ENCODE results near the gene QRICH2.
"Not testable (repeated sequence)": the region's sequence is repeated elsewhere in the genome, so short reads cannot be mapped to it uniquely, and the experiment has no call there.

QRICH2 gene

GRCh38 chr17:76246080-76247066 is 61.7 kb downstream of the QRICH2 start:
- DNase-seq = peak; percentile 91

DNA sequence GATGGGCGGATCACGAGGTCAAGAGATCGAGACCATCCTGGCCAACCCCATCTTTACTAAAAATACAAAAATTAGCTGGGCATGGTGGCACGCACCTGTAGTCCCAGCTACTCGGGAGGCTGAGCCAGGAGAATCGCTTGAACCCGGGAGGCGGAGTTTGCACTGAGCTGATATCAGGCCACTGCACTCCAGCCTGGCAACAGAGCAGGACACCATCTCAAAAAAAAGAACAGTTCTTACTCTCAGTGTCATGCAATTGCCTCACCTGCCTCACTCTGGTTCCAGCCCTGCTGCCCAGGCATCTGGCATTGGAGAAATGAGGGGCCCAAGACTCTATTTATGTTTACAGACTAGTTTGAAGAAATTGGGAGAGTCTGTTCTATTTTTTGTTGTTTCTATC is 63.4 kb downstream of the QRICH2 start:
- DNase-seq = not testable (repeated sequence)

DNA sequence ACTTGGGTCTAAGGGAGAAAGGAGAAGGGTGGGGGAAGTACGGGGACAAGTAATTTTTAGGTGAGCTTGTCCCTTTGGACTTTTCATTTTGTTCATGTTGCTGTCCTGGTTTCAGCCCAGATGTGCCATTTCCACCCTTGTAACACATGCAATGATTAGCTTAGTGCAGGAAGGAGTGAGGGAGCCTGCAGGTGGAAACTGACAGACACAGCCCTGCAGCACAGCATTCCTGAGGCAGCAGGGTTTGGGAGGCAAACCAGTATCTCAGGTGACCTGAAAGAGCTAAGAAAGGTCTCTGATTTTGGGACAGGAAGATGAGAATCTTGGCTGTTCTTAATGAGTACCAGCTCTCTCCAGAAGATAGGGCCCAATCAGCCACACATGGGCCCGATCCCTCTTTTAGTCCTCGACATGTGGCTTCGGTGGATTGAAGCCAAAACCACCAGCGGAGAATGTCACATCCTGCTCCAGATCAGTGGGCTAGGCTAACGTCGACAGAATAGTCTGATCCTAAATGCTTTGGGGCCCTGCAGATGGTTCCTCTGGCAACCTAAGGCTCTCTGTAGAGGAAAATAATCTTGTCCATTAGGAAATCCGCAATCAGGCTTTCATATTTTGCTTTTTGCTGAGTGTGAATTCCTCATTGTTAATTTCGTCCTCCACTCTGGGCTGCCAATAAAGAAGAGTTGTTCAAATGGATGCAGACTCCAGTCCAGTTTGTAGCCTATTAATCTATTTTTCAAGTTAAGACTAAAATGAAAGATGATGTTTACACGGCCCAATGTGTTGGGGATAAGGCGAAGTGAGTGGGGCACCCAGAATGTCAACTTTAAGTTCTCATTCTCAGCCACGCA is 64.0 kb downstream of the QRICH2 start:
- peak; percentile 51 for DNase-seq

DNA sequence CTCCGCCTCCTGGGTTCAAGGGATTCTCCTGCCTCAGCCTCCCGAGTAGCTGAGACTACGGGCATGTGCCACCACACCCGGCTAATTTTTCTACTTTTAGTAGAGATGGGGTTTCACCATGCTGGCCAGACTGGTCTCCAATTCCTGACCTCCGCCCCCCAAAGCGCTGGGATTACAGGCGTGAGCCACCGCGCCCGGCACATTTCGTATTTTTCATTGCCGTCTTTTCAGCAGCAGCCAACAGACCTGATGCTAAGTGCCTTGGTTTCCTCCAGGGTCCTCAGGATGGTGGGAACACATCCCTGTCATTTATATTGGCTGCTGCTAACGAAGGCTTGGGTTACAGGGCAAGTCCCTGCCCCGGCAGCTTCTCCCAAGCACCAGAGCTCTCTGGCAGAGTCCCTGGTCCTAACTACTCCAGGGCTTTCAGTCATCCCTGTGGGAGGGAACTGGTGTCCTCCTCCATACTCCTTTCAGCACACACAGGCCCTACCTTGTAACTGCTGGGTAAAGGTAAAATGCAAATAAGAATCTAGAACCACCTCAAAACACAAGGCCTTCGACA is 66.3 kb downstream of the QRICH2 start:
- DNase-seq = no peak

- DNase-seq = no peak
Observed at GRCh38 chr17:76241204-76241538, 66.9 kb downstream of the QRICH2 start.

- DNase-seq = no peak
Observed at GRCh38 chr17:76240461-76241203, 67.4 kb downstream of the QRICH2 start, which contains the start of gene RNF157. Gene RNF157, minus strand, starts transcription at chr17:76240493. Its CDS starts 253 bp downstream, at chr17:76240240.

DNA sequence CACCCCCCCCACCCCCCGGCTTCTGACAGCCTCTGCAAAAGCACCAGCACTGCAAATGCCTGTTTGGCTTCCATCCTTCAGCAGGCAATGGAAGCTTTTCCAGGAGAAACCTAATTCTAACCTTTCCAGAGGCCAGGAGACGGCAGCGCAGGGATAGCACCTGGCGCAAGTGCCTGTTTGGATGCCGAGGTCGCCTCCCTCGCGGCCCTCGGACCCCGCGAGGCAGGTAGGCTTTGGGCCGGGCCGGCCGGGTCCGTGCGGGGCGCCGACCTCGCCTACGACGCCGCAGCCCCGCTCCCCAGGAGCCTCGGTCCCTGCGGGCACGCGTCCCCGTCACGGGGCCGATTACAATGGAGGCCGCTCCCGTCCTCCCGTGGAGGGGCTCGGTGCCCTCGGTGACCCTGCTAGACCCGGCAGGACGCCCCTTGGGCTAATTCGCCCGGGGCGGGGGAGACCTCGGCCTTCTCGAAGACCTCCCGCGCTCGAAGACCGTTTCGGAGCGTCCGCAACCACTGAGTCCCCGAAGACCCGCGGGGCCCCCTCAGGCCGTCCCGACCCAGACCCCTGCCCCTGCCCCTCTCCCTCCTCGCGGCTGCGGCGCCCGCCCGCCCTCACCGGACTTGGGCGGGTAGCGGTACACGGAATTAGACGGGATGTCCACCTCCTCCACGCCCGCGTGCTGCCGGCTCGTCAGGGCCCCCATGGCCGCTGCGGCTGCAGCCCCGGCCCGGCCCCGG is 68.4 kb downstream of the QRICH2 start:
- DNase-seq = no peak

- no peak for DNase-seq
Observed at GRCh38 chr17:76238847-76239537, 69.1 kb downstream of the QRICH2 start.

GRCh38 chr17:76237859-76238313 is 70.2 kb downstream of the QRICH2 start:
- DNase-seq = no peak

GRCh38 chr17:76236603-76237002 is 71.5 kb downstream of the QRICH2 start:
- no peak for DNase-seq

GRCh38 chr17:76235883-76236282 is 72.2 kb downstream of the QRICH2 start:
- no peak for DNase-seq

DNA sequence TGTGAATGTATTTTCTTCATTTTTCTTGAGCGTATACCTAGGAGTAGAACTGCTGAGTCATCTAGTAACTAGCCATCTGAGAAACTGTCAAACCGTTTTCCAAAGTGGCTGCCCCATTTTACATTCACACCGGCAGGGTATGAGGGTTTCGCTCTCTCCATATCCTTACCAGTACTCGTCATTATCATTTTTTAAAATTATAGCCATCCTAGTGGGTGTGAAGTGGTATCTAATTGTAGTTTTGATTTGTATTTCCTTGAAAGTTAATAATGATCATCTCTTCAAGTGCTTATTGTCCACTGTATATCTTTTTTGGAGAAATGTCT is 73.8 kb downstream of the QRICH2 start:
- DNase-seq = no peak

DNA sequence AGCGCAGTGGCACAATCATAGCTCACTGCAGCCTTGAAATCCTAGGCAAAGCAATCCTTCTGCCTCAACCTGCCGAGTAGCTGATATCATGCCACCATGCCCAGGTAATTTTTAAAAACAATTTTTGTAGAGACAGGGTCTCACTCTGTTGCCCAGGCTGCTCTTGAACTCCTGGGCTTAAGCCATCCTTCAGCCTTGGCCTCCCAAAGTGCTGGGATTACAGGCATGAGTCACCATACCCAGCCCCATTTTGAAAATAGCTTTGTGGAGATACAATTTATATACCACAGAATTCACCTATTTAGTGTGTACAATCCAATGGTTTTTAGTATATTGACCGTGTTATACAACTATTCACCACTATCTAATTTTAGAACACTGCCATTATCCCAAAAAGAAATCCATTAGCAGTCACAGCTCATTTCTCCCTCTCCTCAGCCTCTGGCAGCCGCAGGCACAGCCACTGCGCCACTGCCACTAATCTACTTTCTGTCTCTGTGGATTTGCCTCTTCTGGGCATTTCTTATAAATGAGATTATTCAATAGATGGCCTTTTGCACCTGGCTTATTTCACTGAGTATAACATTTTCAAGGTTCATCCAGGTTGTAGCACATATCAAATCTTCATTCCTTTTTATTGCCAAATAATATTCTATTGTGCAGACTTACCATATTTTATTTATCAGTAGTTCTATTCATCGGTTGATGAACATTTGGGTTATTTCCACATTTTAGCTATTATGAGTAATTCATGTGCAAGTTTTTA is 74.3 kb downstream of the QRICH2 start:
- no peak for DNase-seq

DNA sequence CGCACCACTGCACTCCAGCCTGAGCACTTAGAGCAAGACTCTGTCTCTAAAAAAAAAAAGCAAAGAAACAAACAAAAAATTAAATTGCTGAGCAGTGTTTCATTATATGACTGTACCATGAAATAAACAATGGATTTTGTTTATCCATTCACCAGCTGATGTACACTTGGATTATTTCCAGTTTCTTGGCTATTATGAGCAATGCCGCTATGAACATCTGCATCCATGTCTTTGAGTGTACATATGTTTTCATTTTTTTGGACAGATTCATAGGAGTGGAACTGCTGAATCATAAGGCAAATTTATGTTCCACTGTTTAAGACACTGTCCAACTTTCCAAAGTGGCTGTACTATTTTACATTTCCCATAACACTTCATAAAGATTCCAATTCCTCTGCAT is 75.7 kb downstream of the QRICH2 start:
- DNase-seq = no peak

DNA sequence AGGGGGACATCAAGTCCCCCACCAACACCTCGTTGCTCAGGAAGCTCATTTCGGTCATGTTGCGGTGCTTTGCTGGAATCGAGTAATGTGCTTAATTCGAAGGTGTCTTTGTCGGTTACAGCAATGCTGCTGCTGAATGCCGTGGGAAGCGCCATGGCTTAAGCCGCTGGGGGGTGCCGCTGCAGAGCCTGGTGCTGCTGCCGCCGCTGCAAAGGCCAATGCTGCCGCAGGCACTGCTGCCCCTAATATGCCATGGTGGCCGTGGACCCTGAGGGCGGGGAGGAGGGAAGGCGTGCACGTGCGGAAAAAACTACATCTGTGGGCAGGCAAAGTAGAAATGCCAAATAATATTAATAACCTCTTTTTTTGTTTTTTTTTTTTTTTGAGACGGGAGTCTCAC is 81.3 kb downstream of the QRICH2 start:
- DNase-seq = not testable (repeated sequence)

DNA sequence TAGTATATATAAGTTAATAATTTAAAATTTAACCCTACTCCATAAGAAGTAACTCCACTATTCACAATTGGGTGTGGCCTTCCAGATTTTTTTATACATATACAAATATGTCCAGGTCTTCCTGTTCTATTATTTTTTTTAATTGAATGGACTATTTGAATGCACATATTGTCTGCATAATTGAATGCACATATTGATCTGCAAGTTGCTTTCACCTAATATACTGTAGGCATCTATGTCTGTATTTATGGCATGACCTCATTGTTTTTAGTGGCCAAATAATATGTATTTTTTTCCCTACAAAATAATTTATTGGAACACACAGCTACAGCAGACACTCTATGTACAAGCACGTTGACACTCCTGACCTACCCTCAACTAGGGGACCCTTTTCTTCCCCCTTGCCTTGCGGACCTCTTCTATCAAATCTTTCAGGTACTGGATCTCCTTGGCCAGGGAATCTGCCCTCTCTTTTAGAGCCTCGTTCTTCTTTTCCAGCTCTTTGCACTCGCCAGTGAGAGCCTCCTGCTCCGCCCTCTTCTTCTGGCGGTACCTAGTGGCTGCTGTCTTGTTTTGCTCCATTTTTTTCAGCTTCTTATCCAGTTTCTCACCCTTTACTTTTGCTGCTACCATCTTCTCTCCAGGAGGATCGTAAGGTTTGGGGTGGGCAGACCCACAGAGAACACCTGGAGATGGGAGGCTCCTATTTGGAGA is 82.5 kb downstream of the QRICH2 start:
- DNase-seq = not testable (repeated sequence)
